UCSD-AML1 (cell line): ENCODE results near the gene PWWP2B.

ENCODE experiments used
- DNase-seq: peaks from one replicate; lab custom pipeline; 2025; ENCODE audit not compliant: unreplicated experiment; lab: John Stamatoyannopoulos, UW

The PWWP2B gene

DNA sequence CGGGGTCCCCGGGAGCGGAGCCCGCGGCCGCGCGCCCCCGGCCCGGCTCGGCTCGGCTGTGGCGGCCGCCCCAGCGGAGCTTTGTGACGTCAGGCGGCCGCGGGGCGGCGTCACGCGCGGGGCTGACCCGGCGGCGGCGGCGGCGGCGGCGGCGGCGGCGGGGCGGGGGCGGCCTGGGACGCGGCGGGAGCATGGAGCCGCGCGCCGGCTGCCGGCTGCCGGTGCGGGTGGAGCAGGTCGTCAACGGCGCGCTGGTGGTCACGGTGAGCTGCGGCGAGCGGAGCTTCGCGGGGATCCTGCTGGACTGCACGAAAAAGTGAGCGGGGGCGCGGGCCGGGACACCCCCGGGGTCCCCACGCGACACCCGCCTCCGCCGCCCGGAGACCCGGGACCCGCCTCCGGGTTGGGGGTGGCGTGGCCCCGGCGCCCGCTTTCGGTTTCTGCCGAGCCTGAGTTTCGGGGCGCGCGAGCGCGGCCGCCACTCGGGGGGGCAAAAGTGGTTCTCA, at the start of gene PWWP2B:
Gene PWWP2B (plus strand): TSS at position 165 of the 506 bp plus-strand sequence. CDS start 27 bp downstream, at position 192.
- DNase-seq: peak; percentile 54

DNA sequence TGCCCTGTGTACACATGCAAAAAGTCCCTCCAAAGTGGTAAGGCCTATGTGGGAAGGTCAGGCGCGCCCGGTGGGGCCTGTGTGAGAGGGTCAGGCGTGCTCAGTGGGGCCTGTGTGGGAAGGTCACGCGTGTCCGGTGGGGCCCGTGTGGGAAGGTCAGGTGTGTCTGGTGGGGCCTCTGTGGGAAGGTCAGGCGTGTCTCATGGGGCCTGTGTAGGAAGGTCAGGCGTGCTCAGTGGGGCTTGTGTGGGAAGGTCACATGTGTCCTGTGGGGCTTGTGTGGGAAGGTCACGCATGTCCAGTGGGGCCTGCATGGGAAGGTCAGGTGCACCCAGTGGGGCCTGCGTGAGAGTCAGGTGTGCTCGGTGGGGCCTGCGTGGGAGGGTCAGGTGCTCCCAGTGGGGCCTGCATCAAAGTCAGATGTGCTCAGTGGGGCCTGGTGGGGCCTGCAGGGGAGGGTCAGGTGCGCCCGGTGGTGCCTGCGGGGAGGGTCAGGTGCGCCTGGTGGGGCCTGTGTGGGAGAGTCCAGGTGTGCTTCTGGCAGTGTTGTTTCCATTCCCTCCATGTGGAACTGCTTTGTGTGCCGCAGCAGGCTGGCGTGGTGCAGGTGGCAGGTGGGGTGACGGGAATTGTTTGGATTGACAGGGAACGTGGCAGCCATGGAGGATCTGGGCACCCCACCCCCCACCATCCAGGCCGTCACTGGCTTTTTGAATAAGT, 49.6 kb upstream of the PWWP2B start:
- no peak for DNase-seq

DNA sequence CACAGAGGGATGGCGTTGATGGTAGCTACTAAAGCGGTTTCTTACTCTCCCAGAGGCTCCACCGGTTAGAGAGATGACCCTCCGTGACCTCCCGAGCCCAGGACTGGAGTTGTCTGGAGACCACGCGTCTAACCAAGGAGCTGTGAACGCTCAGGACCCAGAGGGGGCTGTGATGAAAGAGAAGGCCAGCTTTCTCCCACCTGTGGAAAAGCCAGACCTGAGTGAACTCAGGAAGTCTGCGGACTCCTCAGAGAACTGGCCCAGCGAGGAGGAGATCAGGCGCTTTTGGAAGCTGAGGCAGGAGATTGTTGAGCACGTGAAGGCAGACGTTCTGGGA, 49.1 kb upstream of the PWWP2B start:
- no peak for DNase-seq

DNA sequence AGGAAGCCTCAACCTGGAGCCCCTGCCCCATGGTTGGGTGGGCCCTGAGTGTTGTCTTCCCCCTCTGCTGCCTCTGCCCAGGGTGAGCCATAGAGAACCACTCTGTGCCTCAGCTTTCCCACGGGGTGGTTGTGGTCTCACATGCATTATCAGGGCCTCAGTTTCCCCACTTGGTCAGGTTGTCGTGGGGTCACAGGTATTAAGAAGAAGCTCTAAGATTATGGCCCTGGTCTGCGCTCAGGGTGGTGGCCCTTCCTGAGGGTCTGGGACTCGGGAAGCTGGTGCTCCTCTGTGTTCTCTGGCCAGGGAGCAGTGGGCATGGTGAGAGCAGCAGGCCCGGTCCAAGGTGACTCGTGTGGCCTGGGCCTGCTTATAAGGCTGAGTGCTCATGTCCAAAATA, 47.2 kb upstream of the PWWP2B start:
- DNase-seq: no peak

DNA sequence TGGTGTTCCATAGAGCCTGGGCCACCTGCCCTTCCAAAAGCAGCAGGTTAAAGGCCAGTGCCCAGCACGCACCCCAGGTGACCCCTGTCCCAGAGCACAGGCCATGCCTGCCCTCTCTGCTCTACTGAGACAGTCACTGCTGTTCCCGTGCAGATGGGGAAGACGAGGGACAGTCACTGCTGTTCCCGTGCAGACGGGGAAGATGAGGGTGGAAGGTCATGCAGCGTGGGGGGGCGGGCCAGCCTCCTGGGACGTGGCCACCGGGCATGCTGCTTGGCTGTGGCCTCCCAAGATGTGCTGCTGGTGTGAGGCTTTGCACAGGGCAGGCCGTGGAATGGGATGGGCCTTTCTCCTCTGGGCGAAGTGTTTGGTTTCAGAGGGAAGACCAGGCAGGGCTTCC, 46.6 kb upstream of the PWWP2B start:
- DNase-seq: no peak

DNA sequence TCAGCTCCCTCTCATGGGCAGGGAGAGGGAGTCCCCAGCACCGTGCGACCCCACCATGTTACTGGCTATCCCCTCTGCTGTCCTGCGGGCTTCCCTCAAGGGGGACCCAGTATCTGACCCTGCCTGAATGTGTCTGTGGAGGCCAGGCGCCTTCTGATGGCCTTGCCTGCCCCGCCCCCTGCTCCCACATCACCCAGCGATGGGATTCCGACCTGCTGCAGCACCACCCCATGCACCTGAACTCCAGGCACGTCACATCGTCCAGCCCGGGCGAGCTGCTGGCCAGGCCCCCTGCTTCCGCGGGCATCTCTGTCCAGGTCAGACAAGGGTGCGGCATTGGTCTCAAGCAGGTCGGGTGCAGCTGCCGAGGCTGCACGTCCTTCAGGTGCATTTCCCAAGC, 46.1 kb upstream of the PWWP2B start:
- no peak for DNase-seq

DNA sequence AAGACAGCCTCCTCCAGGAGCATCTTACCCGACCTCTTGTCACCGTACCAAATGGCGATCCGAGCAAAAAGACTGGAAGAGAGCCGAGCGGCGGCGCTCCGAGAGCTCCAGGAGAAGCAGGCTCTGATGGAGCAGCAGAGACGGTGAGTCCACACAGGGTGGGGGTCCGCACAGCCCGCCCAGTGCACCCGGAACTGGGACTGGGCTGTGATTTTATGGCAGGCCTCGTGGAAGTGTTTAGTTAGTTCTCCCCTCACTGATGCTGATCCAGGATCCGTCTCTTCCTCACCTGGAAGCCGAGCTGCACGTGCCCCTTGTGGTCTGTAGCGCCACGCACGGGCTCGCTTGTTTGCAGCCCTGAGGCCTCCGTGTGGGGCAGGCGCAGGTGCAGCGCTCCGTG, 45.4 kb upstream of the PWWP2B start:
- DNase-seq: no peak

DNA sequence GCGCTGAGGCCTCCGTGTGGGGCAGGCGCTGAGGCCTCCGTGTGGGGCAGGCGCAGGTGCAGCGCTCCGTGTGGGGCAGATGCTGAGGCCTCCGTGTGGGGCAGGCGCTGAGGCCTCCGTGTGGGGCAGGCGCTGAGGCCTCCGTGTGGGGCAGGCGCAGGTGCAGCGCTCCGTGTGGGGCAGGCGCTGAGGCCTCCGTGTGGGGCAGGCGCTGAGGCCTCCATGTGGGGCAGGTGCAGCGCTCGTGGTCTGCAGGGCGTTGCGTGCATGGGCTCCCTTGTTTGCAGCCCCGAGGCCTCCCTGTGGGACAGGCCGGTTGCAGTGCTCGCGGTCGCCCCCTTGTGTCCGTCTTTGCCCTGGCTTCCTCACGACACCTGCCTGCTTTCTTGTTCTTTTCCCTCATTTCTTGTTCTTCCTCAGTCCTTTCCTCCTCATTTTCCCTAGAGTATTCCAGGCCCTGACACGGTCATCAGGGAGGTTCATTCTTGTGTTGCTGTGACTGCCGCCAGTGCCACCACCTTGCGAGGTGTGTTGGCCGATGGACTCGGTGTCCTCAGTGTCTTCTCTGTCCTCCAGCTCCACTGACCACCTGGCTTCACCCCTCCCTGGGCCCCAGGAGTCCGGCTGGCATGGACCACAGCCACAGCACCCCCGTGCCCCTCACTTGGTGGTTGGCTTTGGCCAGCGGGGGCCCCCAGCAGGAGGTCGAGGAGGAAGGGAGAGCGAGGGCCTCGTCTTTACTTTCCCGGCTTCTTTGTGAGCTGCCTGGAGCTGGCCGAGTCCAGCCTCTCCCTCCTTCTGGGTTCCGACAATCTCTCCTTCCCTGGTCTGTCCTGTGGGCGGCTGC, 44.3 kb upstream of the PWWP2B start:
- DNase-seq: peak; percentile 57

DNA sequence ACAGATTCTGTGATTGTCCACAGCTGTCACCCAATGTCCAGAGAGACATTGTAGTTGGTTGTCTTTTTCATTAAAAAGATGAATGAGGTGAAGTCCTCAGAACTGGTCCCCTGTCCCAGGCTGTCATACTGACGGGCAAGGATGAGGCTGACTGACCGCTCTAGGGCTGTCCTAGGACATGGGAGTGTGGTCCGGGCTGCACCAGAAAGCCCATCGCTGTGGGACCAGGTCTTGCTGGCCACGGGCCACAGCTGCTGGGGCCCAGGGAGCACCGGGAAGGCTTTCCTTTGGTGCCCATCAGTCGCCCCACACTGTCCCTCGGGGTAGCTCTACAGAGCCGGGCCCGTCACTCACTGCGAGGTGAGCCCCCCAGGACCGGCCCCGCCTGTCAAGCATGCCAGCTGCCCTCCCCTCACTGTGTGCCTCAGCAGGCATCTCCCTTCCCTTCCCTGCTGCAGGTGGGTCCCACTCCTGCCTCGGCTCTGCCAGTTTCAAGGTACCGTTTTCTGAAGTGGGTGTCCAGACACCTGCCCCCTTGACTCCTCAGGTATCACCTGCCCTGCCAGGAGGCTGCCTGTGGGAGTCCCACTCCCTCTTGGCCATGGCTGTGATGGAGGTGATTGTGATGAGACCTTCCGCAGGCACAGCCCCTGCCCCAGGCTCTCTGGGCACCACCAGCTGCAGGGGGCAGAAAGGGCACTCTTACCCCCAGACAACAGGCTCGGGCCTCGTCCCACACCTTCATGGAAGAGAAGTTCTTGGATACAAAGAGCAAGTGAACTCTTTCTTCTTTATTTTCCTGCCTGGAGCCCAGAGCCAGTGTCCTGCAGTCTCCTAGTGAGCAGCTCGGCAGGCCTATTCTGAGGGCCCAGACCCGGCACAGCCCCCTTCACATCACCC, 43.3 kb upstream of the PWWP2B start:
- DNase-seq: no peak

DNA sequence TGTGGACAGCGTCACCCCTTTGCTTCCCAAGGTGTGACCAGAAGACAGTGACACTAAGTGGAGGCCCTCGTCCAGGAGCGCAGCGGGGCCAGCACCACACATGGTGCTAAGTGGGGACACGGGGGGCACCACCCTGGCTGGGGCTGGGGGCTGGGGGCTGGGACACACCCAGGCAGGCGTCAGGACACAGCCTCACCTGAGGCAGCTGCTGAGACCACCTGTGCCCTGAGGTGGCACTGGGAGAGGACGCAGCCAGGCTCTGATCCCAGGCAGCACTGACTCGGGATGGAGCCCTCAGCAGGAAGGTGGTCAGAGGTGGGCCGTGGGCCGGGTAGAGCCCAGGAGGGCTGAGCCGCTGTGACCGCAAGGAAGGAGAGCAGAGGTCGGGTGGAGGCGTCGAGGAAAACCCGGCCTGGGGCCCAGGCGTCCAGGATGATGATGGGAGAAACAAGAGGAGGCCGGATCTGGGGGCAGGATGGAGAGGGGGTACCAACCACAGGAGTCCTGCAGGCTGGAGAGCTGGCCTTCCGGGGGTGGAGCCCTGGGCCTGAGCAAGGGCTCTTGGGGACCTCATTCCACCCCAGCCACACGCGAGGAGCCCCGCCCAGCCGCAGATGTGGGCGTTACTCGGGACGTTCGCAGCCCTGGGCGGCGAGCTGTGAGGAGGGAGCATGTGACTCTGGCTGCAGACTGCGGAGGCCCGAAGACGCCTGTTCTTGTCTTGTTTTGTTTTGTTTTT, 42.5 kb upstream of the PWWP2B start:
- DNase-seq: no peak

DNA sequence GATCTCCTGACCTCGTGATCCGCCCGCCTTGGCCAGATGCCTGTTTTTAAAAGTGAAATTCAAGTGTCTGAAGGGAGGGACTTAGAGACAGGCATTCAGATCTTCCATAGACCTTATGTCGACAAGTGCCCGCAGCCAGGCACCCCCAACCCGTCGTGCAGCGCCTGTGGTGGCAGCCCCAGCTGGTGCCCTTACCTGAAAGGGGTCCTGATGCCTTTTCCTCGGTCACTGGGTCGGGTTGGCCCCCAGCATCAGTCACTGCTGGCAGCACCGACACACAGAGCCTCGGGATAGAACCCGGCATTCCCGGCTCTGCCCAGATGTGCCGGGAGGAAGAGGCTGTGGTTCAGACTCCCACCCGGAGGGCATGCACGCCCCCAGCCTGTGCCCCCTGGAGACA, 41.7 kb upstream of the PWWP2B start:
- DNase-seq: no peak

DNA sequence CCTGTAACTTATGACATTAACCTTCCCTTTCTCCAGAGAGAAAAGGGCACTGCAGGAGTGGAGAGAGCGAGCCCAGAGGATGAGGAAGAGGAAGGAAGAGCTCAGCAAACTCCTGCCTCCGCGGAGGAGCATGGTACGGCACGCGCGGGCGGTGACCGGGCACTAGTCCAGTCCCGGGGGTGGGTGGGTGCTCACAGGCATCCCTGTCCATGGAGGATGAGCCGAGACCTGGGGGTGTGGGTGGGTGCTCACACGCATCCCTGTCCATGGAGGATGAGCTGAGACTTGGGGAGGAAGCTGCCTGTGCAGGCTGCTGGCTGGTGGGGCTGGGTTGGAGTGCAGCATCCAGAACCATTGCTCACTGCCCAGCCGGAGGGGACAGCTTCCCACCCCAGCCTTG, 41.2 kb upstream of the PWWP2B start:
- DNase-seq: no peak

DNA sequence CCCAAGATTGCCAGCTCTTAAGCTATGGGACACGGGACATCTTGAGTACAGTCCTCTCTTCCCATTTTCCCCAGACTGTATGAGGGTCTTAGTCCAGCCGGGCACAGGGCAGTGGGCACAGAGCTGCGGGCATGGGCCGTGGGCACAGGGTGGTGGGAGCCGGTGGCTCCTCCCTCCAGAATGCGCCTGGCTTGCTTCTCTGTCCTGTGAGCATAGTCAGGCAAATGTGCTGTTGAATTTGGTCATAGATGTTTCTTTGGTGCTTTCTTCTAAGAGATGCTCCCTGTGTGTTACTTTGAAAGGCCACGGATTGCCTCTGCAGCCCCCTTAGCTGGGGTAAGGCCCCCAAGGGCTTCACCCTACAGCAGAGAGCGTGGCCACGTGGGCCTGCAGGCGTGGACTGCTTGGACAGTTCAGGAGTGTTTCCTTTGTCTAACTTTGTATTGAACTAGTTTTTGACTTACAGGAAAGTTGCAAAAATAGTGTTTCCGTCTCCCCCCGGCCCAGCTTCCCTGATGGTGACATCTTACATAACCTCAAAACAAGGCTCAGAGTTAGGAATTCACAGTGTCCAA, 40.3 kb upstream of the PWWP2B start:
- DNase-seq: no peak

DNA sequence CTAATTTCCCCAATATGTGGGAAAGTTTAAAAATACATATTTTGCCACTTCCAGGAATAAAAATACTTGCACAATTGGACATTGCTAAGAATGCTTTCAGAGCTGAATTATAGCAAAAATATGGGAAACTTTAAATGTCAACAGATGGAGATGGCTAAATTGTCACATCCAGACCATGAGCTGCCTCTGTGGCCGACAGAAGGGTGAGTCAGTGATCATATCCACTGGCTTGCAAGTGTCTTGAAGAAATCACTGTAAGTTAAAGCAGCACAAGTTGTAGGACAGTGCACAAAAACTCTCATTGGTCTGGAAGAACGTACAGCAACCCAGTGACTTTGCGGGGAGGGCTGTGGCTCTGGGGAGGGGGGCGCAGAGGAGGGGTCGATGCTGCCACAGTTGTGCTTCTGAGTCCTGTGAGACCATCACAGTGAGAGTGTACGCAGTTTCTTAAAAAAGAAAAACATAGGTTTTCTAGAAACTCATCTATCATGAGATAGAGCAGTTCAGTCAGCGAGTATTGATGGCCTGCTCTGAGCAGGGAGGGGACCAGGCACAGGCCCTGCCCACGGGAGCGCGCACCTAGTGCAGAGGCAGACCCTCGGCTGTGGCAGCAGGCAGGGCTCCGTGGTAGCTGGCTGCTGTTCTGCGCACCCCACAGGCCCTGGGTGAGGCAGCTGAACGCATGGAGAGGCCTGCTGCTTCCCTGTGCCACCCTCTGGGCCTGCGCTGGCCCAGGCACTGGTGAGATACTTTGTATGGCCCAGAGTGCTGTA, 39.5 kb upstream of the PWWP2B start:
- DNase-seq: no peak

DNA sequence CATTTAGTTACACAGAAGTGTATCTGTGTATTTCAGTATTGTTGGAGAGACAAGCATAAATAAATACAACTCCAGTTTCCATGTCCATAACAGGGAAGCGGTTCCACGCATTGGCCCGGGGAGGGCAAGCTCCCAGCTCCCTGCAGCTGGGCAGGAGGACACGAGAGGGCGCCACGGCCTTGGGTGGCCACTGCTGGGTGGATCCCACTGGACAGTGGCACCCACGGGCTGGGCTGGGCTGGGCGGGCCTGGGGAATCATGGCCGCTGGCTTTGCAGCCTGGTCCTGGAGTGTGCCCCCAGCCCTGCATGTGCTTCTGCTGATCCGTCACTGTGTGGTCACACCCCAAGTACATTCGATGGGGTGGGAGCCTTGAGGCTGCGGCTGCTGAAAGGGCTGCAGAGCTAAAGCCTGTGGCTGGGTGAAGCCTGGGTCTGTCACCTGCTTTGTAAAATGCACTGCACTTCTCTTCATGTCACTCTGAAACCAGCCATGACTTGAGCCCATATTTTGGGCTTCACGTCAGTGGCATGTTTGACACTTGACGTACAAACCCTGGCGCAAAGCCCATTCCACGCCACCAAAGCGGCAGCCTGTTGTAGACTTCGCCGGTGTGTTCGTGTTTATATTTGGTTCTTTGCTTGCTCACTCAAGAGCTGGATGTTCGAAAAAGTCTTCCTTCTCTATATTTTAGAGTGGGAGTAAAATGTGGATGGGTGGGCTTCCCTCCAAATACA, 37.5 kb upstream of the PWWP2B start:
- DNase-seq: no peak

DNA sequence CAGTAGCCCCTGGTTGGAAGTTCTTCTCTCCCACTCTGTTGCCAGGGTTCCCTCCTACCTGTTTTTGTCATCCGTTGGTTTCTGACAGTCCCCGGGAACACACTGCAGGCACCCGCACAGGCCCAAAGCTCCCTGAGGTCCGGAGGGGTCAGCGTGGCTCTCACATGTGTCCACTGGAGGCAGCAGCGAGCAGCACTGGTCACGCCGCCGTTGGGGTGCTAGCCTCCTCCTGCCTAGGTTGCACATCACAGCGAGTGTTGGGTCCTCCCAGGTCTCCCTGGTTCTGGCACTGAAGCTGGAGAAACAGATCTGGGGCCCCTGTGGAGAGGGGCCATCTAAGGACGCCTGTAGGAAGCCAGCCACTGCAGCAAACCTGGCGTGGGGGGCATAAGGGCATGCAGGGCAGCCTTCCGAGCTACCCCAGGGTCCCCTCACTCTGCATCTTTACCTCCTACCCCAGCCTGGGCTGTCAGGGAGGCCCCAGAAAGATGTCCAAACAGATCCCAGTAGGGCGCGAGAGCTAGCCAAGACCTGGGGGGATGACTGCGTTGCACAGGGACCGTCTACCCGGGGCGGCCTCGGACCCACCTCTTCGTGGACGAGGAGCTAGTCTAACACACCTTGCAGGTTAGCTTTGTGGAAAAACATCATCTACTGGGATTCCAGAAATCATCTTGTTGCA, 36.1 kb upstream of the PWWP2B start:
- DNase-seq: peak; percentile 45

DNA sequence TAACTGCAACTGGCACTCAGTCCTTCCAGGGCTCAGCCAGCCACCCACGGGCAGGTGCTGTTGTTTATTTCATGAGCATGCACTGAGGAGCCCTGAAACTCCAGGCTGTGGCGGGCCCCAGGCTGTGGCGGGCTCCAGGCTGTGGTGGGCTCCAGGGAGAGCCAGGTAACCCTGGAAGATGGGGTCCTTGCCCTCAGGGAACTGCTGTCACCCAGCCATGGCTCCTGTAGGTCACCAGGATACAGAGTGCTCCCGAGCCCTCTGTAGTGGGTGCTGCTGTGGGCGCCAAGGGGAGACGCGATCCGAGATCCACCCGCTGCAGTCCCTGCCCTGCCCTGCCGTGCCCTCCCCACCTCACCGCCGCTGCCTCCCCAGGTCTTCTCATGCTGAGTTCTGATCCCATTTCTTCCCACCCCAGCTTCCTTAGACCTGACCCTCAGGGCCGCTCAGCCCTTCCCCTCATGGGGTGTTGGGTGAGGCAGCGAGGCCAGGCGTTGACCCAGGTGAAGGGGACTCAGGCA, 35.4 kb upstream of the PWWP2B start:
- no peak for DNase-seq

DNA sequence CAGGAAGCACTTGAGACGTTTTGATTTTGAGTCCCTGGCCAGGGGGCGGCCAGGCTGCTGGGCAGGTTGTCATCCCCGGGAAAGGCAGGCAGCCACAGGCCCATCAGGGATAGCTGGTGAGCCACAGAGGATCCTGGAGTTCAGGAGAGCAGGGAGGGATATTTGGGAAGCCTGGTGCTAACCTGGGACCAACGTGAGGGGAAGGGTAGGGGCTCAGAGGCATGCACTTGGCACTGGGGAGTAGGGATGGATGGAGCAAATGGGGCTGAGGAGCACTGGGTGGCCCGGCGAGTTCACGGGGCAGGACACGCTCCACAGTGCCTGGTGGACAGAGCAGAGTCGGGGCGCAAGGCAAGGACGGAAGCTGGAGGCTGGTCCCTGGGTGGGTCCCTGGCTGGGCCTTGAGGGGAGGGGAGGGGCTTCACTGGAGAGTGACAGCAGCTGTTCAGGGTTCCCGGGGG, 34.8 kb upstream of the PWWP2B start:
- DNase-seq: no peak
